Measurements from ENCODE around the gene ESRRA. TPM values are rescaled to one million over a fixed set of nuclear protein-coding genes. Genes with fewer than 3 reads are reported as not detected.

Gene ESRRA
- total RNA-seq, 1 experiment from 2014 or later, result 53.4 TPM

DNA sequence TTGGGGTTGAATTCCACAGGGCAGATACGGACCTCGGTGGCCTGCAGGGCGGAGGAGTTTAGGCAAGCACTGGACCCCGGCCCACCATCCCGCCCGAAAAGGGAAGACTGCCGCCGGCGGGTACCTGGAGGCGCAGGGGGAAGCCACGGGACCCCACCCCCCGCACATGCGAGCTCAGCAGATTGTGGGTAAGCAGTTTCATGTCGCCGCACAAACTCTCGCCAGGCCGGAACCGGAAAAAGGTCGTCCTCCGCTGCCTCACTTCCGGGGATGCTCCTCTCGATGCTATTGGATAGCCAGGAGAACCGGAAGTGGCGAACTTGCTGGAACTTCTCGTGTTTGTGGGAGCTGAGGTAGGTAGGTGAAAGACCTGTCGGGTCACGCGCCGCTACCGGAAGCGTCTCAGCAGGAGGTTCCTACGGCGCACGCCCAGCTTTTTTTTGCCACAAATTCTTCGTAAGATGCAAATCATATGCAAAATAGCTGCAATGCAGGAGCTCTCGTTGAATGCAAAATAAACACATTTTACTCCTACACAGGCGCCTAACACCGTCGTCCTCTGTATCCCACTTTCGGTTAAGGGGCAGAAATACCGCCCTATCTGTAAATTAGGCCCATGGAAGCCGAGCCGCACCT lies 12.1 kb downstream of the ESRRA start, which contains the start of gene TRMT112:
Gene TRMT112, minus strand, starts transcription at position 235 of the 636 bp plus-strand sequence. Its CDS starts 33 bp downstream, at position 202.
- Mint-ChIP-seq H3K4me3 (ENCODE audit: low read depth, unreplicated experiment) (peak within 1 kb of the TSS; percentile 98), H3K9me3 (ENCODE audit: low read depth, unreplicated experiment) (no peaks in the 10 kb centered on the region), H3K36me3 (ENCODE audit: insufficient read depth, unreplicated experiment) (peaks cover 89% of the 10 kb centered on the region), H3K27me3 (ENCODE audit: unreplicated experiment) (no peaks in the 10 kb centered on the region), H3K27ac (ENCODE audit: unreplicated experiment) (peak within 1 kb of the TSS; percentile 99), H3K4me1 (ENCODE audit: low read depth, unreplicated experiment) (peaks cover 36% of the 10 kb centered on the region)
- CTCF ChIA-PET, result interaction anchor here (0.6 to 3.7 kb wide), 19 partner anchors 13 to 371 kb away, joined by 3 to 168 read pairs (median 5); partner anchors contain the start of genes BAD, ESRRA and STIP1
- peak; percentile 96 for DNase-seq
- BruUV-seq (replicated peaks), result no TSS peak
- intact Hi-C loops (cut with micrococcal nuclease; ENCODE audit: unreplicated experiment), result loop anchor here (1.0 kb wide), 1 partner anchor 38 kb away; no protein-coding TSS in a partner anchor
- TF ChIP-seq, protein P1, sequence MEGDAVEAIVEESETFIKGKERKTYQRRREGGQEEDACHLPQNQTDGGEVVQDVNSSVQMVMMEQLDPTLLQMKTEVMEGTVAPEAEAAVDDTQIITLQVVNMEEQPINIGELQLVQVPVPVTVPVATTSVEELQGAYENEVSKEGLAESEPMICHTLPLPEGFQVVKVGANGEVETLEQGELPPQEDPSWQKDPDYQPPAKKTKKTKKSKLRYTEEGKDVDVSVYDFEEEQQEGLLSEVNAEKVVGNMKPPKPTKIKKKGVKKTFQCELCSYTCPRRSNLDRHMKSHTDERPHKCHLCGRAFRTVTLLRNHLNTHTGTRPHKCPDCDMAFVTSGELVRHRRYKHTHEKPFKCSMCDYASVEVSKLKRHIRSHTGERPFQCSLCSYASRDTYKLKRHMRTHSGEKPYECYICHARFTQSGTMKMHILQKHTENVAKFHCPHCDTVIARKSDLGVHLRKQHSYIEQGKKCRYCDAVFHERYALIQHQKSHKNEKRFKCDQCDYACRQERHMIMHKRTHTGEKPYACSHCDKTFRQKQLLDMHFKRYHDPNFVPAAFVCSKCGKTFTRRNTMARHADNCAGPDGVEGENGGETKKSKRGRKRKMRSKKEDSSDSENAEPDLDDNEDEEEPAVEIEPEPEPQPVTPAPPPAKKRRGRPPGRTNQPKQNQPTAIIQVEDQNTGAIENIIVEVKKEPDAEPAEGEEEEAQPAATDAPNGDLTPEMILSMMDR (IDR thresholded peaks at IDR 0.05; ENCODE audit: unreplicated experiment), result no peak

- H3K9me3 Mint-ChIP-seq (ENCODE audit: low read depth, unreplicated experiment), result no peaks in the 10 kb centered on the region
- CTCF ChIA-PET, result interaction anchor here (0.6 to 3.7 kb wide), 19 partner anchors 13 to 370 kb away, joined by 3 to 168 read pairs (median 5); partner anchors contain the start of genes BAD, ESRRA and STIP1
- no TSS peak for BruUV-seq (replicated peaks)
- no peaks in the 10 kb centered on the region for H3K27me3 Mint-ChIP-seq (ENCODE audit: unreplicated experiment)
- peaks cover 83% of the 10 kb centered on the region for H3K36me3 Mint-ChIP-seq (ENCODE audit: insufficient read depth, unreplicated experiment)
- H3K4me1 Mint-ChIP-seq (ENCODE audit: low read depth, unreplicated experiment), result peaks cover 29% of the 10 kb centered on the region
- DNase-seq, result peak; percentile 97
- TF ChIP-seq, protein P1 (IDR thresholded peaks at IDR 0.05; ENCODE audit: unreplicated experiment), result no peak
- peak within 1 kb of the TSS; percentile 99 for H3K27ac Mint-ChIP-seq (ENCODE audit: unreplicated experiment)
- intact Hi-C loops (cut with micrococcal nuclease; ENCODE audit: unreplicated experiment), result loop anchor here (1.0 kb wide), 1 partner anchor 37 kb away; no protein-coding TSS in a partner anchor
- peak within 1 kb of the TSS; percentile 98 for H3K4me3 Mint-ChIP-seq (ENCODE audit: low read depth, unreplicated experiment)
Measured at GRCh38 chr11:64317961-64318765, 12.8 kb downstream of the ESRRA start, which contains the start of gene PRDX5. Gene PRDX5 (plus strand): TSS chr11:64318121. CDS start chr11:64318216, 95 bp downstream.

- TF ChIP-seq, protein P1 (IDR thresholded peaks at IDR 0.05; ENCODE audit: unreplicated experiment), result no peak
Measured at GRCh38 chr11:64318766-64319761, 13.7 kb downstream of the ESRRA start.

More at GRCh38 chr11:64318766-64319761, 13.7 kb downstream of the ESRRA start:
- Mint-ChIP-seq H3K27ac (ENCODE audit: unreplicated experiment) (peak overlapping the region; percentile 99), H3K4me1 (ENCODE audit: low read depth, unreplicated experiment) (peaks cover 27% of the 10 kb centered on the region), H3K27me3 (ENCODE audit: unreplicated experiment) (no peaks in the 10 kb centered on the region), H3K9me3 (ENCODE audit: low read depth, unreplicated experiment) (no peaks in the 10 kb centered on the region), H3K36me3 (ENCODE audit: insufficient read depth, unreplicated experiment) (peaks cover 82% of the 10 kb centered on the region), H3K4me3 (ENCODE audit: low read depth, unreplicated experiment) (peak overlapping the region; percentile 98)
- CTCF ChIA-PET, result interaction anchor here (0.6 to 3.7 kb wide), 4 partner anchors 13 to 34 kb away, joined by 3 to 168 read pairs (median 42); no protein-coding TSS in a partner anchor
- intact Hi-C loops (cut with micrococcal nuclease; ENCODE audit: unreplicated experiment), result no loop called here
- DNase-seq, result no peak
- BruUV-seq (replicated peaks), result TSS peak; percentile 43
